ENCODE measurements around the gene CLDN6.

Gene CLDN6

DNA sequence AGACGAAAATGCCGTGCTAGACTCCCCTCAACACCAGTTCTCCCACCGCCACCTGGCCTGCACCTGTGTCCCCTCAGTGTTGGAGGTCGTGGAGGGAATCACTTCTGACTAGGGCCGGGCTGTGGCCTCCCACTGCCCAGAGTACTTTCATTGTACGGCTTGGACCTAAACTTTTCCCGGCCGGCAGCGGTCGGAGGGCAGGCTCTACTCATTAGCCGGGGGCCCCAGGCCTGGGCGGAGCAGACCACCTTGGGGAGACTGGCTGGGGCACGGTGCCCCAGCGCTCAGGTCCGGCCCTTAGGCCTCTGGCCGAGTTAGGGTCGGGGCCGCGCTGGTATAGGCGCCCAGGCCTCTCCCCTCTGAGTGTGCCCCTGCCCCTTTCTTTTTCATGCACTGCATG lies 639 bp downstream of the CLDN6 start:
- in situ Hi-C loops (cut with HindIII; ENCODE audit: low pct_ligation_motif_present, low sequenced_read_pairs), result no loop called here
- DNase-seq, result no peak
- Histone ChIP-seq H3K27ac (no peak overlapping the region), H3K27me3 (replicated peaks) (peaks cover 20% of the 10 kb centered on the region), H3K4me3 (ENCODE audit: low read depth, low read length) (no peak overlapping the region), H3K36me3 (replicated peaks) (peaks cover 4% of the 10 kb centered on the region)
- TF ChIP-seq, protein P1, sequence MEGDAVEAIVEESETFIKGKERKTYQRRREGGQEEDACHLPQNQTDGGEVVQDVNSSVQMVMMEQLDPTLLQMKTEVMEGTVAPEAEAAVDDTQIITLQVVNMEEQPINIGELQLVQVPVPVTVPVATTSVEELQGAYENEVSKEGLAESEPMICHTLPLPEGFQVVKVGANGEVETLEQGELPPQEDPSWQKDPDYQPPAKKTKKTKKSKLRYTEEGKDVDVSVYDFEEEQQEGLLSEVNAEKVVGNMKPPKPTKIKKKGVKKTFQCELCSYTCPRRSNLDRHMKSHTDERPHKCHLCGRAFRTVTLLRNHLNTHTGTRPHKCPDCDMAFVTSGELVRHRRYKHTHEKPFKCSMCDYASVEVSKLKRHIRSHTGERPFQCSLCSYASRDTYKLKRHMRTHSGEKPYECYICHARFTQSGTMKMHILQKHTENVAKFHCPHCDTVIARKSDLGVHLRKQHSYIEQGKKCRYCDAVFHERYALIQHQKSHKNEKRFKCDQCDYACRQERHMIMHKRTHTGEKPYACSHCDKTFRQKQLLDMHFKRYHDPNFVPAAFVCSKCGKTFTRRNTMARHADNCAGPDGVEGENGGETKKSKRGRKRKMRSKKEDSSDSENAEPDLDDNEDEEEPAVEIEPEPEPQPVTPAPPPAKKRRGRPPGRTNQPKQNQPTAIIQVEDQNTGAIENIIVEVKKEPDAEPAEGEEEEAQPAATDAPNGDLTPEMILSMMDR (IDR thresholded peaks at IDR 0.05; ENCODE audit: low read depth, low read length, missing control alignments), result no peak

DNA sequence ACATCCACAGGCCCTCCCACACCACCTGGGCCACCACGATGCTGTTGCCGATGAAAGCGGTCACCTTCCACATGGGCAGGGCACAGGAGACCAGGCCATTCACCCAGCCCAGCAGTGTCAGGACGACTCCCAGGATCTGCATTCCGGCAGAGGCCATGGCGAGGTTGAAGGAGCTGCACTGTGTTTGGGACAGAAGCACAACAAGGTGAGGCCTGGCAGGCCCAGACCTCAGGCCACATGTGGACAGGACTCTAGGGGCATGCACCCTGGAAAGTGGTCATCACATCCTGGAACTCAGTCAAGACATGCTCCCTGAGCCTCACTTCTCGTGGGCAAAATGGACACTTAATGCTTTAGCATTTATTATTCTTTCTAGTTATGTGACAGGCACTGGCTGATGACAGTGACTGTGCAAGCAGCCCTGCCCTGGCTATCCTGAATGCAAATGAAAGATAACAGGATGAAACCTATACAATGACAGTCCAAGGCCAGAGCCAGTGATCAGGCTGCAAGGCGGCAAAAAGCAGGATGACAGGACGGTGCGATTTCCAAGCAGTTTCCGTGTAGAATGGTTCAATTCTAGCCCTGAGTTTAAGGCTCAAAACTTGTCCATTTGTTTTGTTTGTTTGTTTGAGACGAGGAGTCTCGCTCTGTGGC lies 2.0 kb downstream of the CLDN6 start:
- Histone ChIP-seq H3K27me3 (replicated peaks) (peaks cover 32% of the 10 kb centered on the region), H3K36me3 (replicated peaks) (no peaks in the 10 kb centered on the region), H3K27ac (no peak overlapping the region), H3K4me3 (ENCODE audit: low read depth, low read length) (no peak overlapping the region)
- no peak for DNase-seq
- in situ Hi-C loops (cut with HindIII; ENCODE audit: low pct_ligation_motif_present, low sequenced_read_pairs), result no loop called here
- TF ChIP-seq, protein P1 (IDR thresholded peaks at IDR 0.05; ENCODE audit: low read depth, low read length, missing control alignments), result no peak

DNA sequence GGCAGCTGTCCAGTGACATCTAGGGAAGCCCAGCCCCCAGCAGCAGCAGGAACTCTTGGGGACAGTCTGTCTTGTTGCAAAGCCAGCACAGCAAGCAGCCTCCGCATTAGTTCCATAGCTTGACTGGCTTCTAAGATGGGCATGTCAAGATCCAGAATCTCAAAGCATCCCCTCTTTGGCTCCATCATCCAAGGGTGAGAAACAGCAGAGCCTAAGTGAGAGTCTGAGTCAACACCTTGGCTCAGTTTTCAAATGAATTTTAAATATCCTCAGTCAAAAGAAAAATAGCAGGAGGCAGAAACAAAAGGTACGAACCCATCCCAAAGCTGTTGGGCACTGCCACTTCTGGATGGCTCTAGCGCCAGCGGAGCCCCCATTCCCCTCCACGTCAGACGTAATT lies 3.0 kb downstream of the CLDN6 start:
- Histone ChIP-seq H3K4me3 (ENCODE audit: low read depth, low read length) (no peak overlapping the region), H3K36me3 (replicated peaks) (no peaks in the 10 kb centered on the region), H3K27me3 (replicated peaks) (peaks cover 33% of the 10 kb centered on the region), H3K27ac (no peak overlapping the region)
- TF ChIP-seq, protein P1 (IDR thresholded peaks at IDR 0.05; ENCODE audit: low read depth, low read length, missing control alignments), result no peak
- no peak for DNase-seq
- in situ Hi-C loops (cut with HindIII; ENCODE audit: low pct_ligation_motif_present, low sequenced_read_pairs), result no loop called here

DNA sequence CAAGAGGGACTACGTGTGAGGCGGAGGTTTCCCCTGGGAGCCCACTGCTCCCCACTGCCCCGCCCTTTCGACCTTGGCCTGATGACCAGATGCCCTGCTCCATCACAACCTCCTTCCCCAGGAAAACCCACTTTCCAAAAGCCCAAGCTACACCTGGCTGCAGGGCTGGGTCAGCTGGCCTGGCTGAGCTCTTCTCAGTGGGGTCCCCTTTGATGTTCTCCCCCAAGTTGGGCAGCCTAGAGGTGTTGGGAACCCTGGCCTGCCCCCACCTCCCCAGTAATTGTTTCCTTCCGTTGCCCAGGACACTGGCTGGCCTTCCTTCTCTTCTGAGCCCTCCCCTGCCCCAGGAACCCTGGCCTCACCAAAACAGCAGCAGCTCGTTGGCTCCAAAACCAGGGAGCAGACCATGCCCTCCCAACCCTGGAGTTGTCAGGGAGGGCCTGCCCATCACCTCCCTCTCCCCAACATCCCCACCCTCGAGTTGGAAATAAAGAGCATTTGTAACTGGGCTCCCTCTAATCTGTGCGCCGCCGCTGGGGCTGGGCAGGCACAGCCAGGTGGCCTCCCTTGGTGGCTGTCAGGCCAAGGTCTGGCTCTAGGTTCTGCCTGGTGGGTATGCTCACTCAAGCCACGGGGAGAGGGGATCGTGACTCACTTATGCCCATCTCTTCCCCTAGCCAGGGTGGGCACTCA lies 3.8 kb downstream of the CLDN6 start:
- no peaks in the 10 kb centered on the region for H3K36me3 ChIP-seq (replicated peaks)
- TF ChIP-seq, protein P1 (IDR thresholded peaks at IDR 0.05; ENCODE audit: low read depth, low read length, missing control alignments), result no peak
- DNase-seq, result no peak
- H3K27ac ChIP-seq, result no peak overlapping the region
- no peak overlapping the region for H3K4me3 ChIP-seq (ENCODE audit: low read depth, low read length)
- in situ Hi-C loops (cut with HindIII; ENCODE audit: low pct_ligation_motif_present, low sequenced_read_pairs), result no loop called here
- peaks cover 36% of the 10 kb centered on the region for H3K27me3 ChIP-seq (replicated peaks)

DNA sequence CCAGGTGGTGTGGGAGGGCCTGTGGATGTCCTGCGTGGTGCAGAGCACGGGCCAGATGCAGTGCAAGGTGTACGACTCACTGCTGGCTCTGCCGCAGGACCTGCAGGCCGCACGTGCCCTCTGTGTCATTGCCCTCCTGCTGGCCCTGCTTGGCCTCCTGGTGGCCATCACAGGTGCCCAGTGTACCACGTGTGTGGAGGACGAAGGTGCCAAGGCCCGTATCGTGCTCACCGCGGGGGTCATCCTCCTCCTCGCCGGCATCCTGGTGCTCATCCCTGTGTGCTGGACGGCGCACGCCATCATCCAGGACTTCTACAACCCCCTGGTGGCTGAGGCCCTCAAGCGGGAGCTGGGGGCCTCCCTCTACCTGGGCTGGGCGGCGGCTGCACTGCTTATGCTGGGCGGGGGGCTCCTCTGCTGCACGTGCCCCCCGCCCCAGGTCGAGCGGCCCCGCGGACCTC lies 4.5 kb downstream of the CLDN6 start:
- in situ Hi-C loops (cut with HindIII; ENCODE audit: low pct_ligation_motif_present, low sequenced_read_pairs), result no loop called here
- DNase-seq, result no peak
- H3K4me3 ChIP-seq (ENCODE audit: low read depth, low read length), result no peak overlapping the region
- peaks cover 42% of the 10 kb centered on the region for H3K27me3 ChIP-seq (replicated peaks)
- no peak overlapping the region for H3K27ac ChIP-seq
- no peaks in the 10 kb centered on the region for H3K36me3 ChIP-seq (replicated peaks)
- TF ChIP-seq, protein P1 (IDR thresholded peaks at IDR 0.05; ENCODE audit: low read depth, low read length, missing control alignments), result peak; percentile 10
